Loucy (cell line): ENCODE measurements around the gene FSD2.

Source experiments
- CTCF ChIP-seq: fragments of 200-600 bp; sonication (generic); conservative IDR thresholded peaks from 2 replicates; pipeline ENCODE4 v1.5.1; 2014; ENCODE audit warnings: mild to moderate bottlenecking, antibody characterized with exemption, low read length
- EZH2phosphoT487 ChIP-seq: fragments of 200-600 bp; IDR thresholded peaks from 2 replicates; pipeline ENCODE4 v1.6.1; 2018; ENCODE audit warnings: antibody characterized with exemption, mild to moderate bottlenecking, moderate library complexity, borderline replicate concordance

- TF ChIP-seq CTCF (no peak), EZH2phosphoT487 (no peak)
These were observed 3.6 kb upstream of the FSD2 start, which contains the start of gene WHAMM for GRCh38 chr15:82809308-82810060.
